ENCODE results near the gene ARID5B. TPM values are rescaled to one million over a fixed set of nuclear protein-coding genes. Genes with fewer than 3 reads are reported as not detected.

Gene ARID5B
- total RNA-seq, 4 donors from 2014 or later, result 47.2 to 127 (median 62.8) TPM

DNA sequence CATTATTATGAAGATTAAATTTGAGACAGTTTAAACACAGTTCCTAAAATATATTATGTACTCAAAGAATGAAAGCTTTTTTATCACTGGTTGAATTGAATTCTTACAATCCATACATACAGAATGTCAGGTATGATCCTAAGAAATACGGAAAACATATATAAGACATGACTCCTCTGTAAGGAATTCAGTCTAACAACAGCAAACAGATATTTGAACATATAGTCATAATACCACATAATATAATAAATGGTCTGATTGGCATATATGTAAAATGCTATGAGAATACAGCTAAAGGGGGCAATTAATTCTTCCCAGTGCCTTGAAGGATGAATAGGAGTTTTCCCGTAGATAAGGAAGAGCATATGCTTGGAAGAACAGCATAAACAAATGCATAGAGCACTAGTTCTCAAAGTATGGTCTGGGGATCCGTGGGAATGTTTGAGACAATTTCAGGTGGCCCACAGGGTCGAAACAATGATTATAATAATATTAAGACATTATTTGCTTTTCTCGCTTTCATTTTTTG is 10.6 kb upstream of the ARID5B start:
- TF ChIP-seq CTCF (IDR thresholded peaks at IDR 0.05) (no peak), POLR2A (IDR thresholded peaks at IDR 0.05) (no peak)
- no peak overlapping the region for H3K4me3 ChIP-seq (ENCODE audit: low read depth, poor library complexity, severe bottlenecking)
- DNase-seq (ENCODE audit: low spot score in 2 of 2), result no peak
- WGBS, 2 donors, result 92 to 94% methylated on average over 5 of the region's 5 CpGs
- intact Hi-C loops (cut with DNase I; ENCODE audit: low total_unique reads), result no loop called here

DNA sequence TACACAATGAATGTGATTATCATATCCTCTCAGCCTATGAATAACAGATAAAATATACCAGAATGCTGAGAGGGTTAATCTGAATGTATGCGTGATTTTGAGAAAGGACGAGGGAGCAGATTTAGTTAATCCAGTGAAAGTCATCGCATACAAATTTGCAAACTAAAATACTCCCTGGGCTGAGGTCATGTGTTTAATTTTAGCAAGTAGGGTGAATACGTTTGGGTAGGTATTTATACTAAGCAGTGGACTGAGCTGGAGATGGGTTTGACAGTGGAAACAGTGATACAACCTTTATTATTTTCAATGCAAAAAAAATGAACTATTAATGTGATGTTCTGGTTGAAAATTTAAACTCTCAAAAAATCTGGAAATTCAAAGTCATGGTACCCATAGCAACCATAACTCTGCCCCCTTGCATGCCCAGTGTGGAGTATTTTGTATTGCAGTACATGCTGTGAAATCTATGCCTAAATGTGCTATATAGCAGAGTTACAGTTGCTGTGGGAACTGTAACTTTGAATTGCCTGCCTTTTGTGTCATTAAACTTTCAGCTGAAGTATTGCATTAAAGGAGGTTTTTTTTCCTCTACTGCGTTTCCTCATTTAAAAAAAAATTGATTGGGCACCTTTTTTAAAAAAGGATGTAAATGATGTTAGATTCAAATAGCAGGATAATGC is 9.5 kb upstream of the ARID5B start:
- TF ChIP-seq POLR2A (IDR thresholded peaks at IDR 0.05), result no peak
- no peak for TF ChIP-seq CTCF (IDR thresholded peaks at IDR 0.05)
- DNase-seq (ENCODE audit: low spot score in 2 of 2), result no peak
- 59 to 61% methylated on average over 5 of the region's 5 CpGs for WGBS, 2 donors
- no peak overlapping the region for H3K4me3 ChIP-seq (ENCODE audit: low read depth, poor library complexity, severe bottlenecking)
- intact Hi-C loops (cut with DNase I; ENCODE audit: low total_unique reads), result no loop called here

GRCh38 chr10:61892961-61893360 is 8.5 kb upstream of the ARID5B start:
- 93 to 97% methylated on average over 4 of the region's 4 CpGs for WGBS, 2 donors
- intact Hi-C loops (cut with DNase I; ENCODE audit: low total_unique reads), result no loop called here
- no peak for DNase-seq (ENCODE audit: low spot score in 2 of 2)
- H3K4me3 ChIP-seq (ENCODE audit: low read depth, poor library complexity, severe bottlenecking), result no peak overlapping the region
- TF ChIP-seq CTCF (IDR thresholded peaks at IDR 0.05) (no peak), POLR2A (IDR thresholded peaks at IDR 0.05) (no peak)

GRCh38 chr10:61894133-61894532 is 7.4 kb upstream of the ARID5B start:
- no peak for DNase-seq (ENCODE audit: low spot score in 2 of 2)
- TF ChIP-seq CTCF (IDR thresholded peaks at IDR 0.05), result no peak
- no peak for TF ChIP-seq POLR2A (IDR thresholded peaks at IDR 0.05)
- no peak overlapping the region for H3K4me3 ChIP-seq (ENCODE audit: low read depth, poor library complexity, severe bottlenecking)
- intact Hi-C loops (cut with DNase I; ENCODE audit: low total_unique reads), result no loop called here
- 81 to 88% methylated on average over 4 of the region's 4 CpGs for WGBS, 2 donors

- no peak overlapping the region for H3K4me3 ChIP-seq (ENCODE audit: low read depth, poor library complexity, severe bottlenecking)
- 78 to 82% methylated on average over 6 of the region's 6 CpGs for WGBS, 2 donors
- intact Hi-C loops (cut with DNase I; ENCODE audit: low total_unique reads), result no loop called here
- no peak for TF ChIP-seq CTCF (IDR thresholded peaks at IDR 0.05)
- TF ChIP-seq POLR2A (IDR thresholded peaks at IDR 0.05), result no peak
- DNase-seq (ENCODE audit: low spot score in 2 of 2), result no peak
Measured at GRCh38 chr10:61895898-61896600, 5.5 kb upstream of the ARID5B start.
